IPS-NIHi7 (cell line): ENCODE results near the gene PTP4A1.
"Not testable (repeated sequence)": the region's sequence is repeated elsewhere in the genome, so short reads cannot be mapped to it uniquely, and the experiment has no call there.

ENCODE experiments used
- DNase-seq: peaks from one replicate; pipeline ENCODE4 v3.0.0; 2012; ENCODE audit warnings: mixed read lengths; ENCODE audit errors: extremely low spot score

Gene PTP4A1

DNA sequence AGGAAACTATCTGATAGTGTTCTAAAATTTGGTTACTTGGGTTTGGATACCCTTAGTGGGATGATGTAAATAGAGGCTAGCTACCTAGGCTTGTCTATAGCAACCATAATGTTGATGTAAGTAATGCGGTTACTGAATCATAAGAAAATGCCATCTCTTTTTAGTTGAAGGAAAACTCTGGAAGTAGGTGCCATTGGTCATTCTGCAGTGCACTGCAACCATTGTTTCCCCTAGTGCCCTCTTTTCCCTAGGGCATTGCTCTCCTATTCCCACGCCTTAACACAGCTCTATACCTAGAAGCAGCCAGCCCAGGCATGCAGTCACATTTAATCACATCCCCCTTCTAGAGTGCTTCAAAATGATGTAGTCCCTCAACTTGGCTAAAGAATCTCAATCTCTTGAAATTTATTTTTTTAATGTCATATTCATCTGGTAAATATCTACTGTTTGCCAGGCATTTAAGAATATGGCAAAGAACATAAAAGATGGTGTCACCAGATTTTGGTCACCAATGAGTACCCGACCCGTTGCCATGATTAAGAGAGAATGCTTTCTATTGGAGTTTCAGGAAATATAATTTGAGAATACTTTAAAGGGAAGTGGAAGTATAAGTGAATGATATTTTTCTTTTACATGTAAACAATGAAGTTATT lies 10.4 kb downstream of the PTP4A1 start:
- DNase-seq = no peak

DNA sequence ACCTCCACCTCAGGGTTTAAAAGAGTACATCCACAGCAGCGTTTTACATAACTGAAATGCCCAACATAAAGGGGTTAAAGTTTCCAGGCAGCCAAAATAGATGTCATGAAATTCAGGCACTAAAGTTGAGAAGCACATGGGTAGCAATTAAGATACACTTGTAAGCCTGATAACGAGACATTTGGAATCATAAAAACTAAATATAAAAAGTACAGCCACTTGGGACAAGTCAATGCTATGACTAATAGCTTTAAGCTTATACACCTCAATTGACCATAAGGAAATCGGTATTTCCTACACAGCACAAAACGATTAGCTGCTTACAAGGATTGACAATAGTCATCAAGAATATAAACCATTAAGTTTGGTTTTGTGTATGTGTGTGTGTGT lies 11.8 kb downstream of the PTP4A1 start:
- DNase-seq = no peak

DNA sequence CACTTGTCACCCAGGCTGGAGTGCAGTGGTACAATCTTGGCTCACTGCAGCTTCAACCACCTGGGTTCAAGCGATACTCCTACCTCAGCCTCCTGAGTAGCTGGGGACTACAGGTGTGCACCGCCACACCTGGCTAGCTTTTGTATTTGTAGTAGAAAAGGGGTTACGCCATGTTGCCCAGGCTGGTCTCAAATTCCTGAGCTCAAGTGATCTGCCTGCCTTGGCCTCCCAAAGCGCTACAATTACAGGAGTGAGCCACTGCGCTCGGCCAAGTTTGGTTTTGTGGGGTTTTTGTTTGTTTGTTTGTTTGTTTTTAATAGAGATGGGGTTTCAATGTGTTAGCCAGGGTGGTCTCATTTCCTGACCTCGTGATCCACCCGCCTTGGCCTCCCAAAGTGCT lies 12.3 kb downstream of the PTP4A1 start:
- no peak for DNase-seq

DNA sequence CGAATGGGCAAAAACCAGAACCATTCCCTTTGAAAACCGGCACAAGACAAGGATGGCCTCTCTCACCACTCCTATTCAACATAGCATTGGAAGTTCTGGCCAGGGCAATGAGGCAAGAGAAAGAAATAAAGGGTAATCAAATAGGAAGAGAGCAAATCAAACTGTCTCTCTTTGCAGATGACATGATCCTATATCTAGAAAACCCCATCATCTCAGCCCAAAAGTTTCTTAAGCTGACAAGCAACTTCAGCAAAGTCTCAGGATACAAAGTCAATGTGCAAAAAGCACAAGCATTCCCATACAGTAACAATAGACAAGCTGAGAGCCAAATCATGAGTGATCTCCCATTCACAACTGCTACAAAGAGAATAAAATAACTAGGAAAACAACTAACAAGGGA lies 13.4 kb downstream of the PTP4A1 start:
- DNase-seq = not testable (repeated sequence)

DNA sequence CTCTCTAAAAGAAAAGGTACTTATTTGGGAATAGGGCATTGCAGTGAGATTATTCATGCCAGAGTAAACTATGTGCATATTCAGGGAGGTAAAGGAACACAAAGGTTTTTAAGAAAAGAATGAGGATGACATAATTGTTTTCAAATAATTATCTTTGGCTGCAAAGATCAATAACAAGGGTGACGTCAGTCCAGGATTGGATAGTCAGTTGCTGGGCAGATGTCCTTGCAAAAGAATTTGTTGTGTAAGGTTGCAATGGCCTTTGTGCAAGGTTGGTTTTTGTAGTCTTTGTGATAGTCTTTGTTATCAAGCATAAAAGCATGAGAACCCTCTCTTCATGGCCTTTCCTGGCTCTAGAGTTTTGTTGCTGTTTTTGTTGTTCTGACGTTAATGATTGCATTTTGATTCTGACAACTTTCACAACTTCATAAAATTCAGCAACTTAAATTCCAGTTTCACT lies 17.7 kb downstream of the PTP4A1 start:
- no peak for DNase-seq

DNA sequence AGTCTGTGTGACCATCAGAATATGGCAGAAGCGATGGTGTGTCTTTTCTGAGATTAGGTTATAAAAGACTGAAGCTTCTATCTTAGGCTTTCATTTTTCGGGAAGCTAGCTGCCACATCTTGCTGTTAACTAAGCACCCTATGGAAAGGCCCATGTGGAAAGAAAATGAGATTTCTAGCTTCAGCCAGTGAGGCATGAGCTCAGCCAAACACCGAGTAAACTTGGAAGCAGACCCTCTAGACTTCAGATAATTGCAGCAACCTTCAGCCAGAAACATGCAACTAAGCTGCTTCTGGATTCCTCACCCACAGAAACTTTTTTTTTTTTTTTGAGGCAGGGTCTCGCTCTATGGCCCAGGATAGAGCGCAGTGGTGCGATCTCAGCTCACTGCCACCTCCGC lies 20.6 kb downstream of the PTP4A1 start:
- DNase-seq = no peak

DNA sequence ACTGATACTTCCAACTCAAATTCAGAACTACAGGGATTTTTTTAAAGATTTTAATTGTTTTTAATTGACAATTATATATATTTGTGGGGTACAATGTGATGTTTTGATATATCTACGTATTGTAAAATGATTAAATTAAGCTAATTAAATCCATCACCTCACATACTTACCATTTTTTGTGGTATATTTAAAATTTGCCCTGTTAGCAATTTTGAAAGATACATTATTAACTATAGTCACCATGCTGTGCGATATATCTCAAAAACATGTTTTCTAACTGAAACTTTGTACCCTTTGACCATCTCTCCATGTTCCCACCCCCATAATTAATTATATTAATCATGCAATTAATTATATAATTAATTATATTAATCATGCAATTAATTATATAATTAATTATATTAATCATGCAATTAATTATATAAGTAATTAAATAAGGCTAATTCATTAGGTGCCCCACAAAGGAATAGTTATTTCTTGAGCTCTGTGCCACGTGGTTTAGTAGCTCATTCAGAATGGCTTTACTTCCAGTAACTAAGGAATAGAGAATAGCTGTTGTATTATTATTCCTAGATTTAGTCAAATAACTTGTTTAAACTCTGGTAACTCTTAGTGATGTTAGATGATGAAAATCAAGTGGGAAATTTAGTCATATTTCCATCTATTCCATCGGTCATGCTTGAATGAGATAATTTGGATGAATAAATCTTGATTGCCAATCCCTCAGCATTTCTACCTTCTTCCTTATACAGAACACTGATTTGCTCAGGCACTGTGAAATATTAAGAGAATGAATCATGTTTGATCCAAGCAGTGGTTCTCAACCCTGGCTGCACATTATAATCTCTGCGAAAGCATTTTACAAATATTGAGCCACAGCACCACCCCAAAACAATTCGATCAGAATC lies 25.1 kb downstream of the PTP4A1 start:
- DNase-seq = no peak

DNA sequence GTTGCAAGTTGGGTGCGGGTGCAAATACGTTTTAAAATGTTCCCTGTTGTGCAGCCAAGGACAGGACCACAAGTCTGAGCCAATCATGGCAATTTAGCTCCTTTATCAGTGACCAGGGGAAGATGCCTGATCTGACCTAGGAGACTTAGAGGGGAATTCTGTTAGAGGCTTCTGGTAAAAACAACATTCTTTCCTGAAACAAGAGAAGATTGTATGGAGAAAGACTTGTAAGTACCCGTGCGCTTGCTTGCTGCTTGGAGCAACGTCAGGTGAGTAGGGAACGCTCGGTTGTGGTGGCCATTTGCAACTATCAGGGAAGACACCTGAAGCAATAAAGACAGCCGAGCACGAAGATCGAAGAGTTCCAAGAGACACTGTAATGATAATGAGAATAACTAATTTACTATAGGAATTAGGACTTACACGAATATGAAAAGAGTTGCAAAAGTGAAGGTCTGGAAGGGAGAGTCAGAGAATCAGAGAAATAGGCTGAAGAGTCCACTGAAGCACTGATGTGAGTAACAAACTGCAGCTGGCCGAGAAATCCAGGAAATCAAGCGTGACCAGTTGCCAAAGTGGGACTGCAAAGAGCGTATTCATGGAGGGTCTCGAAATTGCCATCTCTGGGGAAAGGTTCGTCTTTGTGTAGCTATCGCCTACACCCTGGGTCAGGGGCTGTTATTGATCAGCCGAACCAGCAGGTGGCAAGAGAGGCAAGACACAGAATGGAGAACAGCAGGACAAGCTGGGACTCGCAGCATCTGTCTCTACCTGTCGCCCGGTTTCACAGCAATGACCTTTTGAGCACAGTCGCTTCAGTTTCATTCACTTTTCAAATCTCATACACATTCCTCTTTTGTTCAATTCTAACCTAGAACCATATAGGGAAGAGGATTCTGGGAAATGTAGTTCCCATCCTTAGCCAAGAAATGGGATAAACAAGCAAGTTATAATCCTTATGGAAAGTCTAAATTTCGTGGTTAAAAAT lies 26.1 kb downstream of the PTP4A1 start:
- peak; percentile 78 for DNase-seq

DNA sequence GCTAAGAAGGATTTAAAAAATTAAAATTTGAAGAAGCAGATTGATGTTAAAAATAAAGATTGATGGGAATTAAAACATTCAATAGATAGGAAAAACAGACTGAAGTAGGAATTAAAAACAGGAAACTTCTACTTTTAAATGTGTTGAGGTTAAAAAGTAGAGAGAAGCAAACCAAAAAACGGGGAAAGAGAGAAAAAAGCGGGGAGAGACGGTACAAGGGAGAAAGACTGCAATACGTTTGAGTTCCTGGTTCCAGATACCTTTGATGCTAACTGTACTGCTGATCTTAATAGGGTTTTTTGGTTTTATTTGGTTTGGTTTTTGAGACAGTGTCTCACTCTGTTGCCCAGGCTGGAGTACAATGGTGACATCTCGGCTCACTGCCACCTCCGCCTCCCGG lies 27.0 kb downstream of the PTP4A1 start:
- no peak for DNase-seq

DNA sequence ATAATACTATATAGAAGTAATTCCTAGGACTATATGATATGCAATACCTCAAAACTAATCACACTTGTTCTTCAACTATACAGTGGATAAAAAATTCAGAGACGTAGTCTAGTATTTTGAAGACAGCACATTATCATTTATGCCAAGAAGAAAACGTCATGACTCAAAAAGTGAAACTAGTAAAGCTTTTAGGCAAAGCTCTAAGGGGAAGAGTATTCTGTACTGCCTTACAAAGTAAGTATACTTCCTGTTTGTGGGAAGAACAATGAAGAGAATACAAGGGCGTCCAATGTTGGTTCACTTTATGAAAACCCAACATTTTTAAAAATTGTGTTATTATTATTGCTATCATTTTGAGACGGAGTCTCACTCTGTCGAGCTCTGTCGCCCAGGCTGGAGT lies 27.9 kb downstream of the PTP4A1 start:
- no peak for DNase-seq

DNA sequence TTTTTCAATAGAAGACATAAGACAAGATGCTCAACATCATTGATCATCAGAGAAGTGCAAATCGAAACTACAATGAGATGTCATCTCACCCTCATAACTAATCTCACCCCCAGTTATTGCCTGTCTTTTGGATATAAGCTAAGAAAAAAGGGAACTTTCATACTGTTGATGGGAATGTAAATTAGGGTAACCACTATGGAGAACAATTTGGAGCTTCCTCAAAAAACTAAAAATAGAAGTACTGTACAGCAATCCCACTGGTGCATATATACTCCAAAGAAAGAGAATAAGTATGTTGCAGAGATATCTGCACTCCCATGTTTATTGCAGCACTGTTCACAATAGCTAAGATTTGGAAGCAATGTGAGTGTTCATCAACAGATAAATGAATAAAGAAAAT lies 37.0 kb downstream of the PTP4A1 start:
- DNase-seq = no peak

DNA sequence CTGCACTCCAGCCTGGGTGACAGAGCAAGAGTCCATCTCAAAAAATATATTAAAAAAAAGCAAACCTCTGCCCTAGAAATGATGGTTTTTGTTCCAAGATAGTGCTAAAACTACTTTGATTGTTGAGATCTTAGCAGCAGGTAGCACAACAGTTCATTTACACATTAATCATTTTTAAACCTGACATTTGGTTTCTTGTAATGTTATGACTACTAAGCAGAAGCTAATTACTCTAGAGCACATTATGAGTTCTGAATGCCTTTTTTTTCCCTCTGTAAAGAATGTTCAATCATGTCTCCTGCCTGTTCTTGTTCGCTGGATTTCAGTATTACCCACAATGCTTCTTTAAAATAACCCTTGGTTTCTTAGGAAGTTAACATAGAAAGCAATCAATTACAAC lies 38.7 kb downstream of the PTP4A1 start:
- no peak for DNase-seq

DNA sequence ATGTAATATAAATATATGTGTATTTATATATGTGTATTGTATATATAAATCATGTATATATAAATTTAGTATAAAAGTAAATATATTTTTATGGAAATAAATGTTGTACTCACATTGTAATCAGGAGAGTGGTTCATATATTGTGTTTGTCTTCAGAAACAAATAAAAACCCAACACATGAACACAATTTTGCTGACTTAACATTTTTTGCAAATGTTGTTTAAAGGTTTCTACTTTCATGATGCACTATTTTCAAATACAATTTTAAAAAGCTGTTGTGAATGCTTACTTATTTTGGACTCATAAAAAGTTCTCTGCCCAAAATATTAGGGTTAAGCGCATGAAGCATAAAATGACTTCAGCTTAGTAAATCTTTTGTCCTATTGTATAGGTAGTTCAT lies 39.3 kb downstream of the PTP4A1 start:
- DNase-seq = no peak

DNA sequence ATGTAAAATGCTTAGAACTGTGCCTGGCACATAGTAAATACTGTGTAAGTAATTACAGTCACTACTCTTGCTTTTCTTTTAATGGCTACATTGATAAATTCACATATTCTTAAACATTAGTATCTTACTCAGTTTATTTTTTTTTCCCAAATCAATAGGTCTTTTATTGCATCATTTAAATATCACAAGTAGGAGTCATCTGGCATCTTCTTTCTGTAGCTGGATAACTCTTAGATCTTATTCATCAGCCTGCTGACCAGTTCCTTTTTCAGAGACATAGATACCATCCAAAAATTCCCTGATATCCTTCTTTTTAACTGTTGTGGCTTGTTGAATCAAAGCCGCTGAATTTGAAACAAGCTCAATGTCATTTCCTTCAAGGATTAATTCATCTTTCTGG lies 43.3 kb downstream of the PTP4A1 start:
- no peak for DNase-seq
